H7 (cell line): Measurements from ENCODE around the gene CMIP. TPM values are rescaled to one million over a fixed set of nuclear protein-coding genes. Genes with fewer than 3 reads are reported as not detected.

Experiments used
- DNase-seq: peaks from one replicate; pipeline ENCODE4 v3.0.0; 2012
- H3K27me3 ChIP-seq: 2 replicates; pipeline ENCODE4 v1.6.0; 2011; ENCODE audit warnings: mild to moderate bottlenecking, low read length; ENCODE audit not compliant: control insufficient read depth, insufficient read depth
- H3K36me3 ChIP-seq: replicated peaks from 2 replicates; pipeline ENCODE4 v1.5.1; 2011; ENCODE audit warnings: low read length; ENCODE audit not compliant: control insufficient read depth, insufficient read depth
- H3K4me3 ChIP-seq: 2 replicates; pipeline ENCODE4 v1.5.1; 2011; ENCODE audit warnings: low read depth, mild to moderate bottlenecking, control low read depth, low read length, moderate library complexity; ENCODE audit not compliant: insufficient read depth
- total RNA-seq: library from RNA; depleted of rRNA; stranded (reverse); fragments of >200 nt; shearing (Covaris generic); gene quantifications from 2 replicates; pipeline ENCODE4 v1.2.3, GENCODE V29; 2014

CMIP gene
- total RNA-seq, 1 experiment from 2014 or later = 13.1 TPM

DNA sequence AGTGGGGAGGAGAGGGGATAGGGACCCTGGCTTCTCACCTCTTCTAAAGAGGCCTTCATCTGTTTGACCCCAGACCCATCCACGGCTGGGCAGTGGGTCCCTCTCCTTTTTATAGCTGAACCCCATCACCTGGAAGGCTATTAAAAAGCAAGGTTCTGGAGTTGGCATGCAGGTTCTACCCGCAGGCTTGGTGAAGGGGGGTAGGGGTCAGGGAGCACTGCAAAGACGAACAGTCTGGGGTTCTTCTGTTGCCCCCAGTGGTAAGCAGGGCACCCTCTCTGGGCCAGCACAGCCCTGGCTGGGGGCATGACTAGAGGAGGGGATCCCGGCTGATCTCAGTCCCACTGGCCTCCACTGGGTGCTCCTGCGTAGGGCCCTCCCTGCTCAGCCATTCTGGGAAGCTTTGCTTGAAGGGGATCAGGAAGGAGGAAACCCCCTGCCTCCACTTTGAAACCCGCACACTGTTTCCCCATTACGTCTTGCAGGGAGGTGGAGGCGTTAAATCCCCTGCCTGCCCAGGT is 13.6 kb downstream of the CMIP start:
- Histone ChIP-seq H3K27me3 (no peaks in the 10 kb centered on the region), H3K36me3 (no peaks in the 10 kb centered on the region; the same call in 1 of the 2 replicates), H3K4me3 (no peak overlapping the region)
- peak; percentile 57 for DNase-seq

DNA sequence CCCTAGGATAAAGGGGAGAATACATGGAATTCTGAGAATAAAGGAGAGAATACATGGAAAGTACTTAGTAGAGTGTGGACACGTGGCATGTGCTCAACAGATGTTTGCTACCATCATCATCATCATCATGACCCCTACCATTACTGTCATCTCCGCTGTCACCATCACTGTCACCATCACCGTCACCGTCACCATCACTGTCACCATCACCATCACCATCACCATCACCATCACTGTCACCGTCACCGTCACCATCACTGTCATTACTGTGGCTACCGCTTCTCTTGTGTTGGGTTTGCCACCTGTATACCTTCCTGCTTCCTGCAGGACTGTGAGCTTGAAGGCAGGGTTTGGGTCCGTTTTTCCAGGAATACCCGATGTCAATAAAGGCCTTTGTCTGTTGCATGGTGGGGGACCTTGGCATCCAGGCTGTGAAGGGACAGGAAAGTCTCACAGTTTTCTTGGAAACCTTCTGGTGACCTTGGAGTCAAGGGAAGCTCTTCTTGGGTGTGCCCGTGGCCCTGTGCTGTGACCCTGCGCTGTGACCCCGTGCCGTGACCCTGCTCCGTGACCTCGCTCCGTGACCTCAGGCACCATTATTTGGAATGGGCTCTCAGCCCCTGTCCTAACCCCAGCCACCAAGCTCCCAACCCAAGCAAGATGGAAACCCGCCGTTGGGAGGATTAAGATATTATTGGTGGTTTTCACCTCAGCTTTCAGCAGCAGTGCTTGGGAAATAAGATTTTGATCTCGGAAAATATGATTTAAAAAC is 14.4 kb downstream of the CMIP start:
- no peak for DNase-seq

DNA sequence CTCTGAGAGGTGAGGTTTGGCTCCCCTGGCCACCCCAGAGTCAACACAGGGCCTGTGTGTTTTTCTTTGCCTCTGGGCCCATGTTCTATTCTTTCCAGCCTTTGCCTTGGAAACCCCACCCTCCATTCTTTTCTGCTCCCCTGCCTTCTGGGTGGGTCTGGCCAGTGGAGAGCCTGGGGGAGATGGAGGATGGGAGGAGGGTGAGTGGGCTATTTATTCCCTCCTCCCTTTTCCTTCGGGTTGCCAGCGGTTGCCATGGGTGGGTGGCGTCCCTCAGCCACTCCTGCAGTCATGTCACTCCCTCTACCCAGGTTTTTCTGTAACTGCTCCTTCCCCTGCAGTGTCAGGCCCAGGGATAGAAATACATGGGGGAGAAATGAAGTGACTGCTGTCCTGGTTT is 15.5 kb downstream of the CMIP start:
- Histone ChIP-seq H3K4me3 (no peak overlapping the region), H3K36me3 (no peaks in the 10 kb centered on the region; the same call in 1 of the 2 replicates), H3K27me3 (no peaks in the 10 kb centered on the region)
- DNase-seq = no peak

More for the DNA sequence above, 14.4 kb downstream of the CMIP start:
- Histone ChIP-seq H3K27me3 (no peaks in the 10 kb centered on the region), H3K4me3 (no peak overlapping the region), H3K36me3 (no peaks in the 10 kb centered on the region; the same call in 1 of the 2 replicates)

DNA sequence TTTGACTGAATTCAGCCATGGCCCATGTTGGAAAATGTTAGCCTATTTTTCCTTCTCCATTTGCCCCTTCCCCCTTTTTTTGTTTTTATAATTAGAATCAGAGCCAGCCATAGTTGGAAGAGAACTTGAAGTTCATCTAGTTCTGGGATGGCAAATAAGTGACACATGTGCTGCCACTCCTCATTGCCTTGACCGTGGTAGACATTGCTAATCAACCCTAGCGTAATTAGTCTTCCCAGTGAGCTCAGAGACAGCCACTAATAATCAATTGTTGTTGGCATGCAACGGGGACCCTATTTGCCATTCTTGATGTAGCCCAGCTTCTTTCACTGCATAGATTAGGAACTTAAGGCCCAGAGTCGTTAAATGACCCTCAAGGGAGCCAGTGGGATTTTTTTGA is 16.6 kb downstream of the CMIP start:
- DNase-seq = no peak
- H3K4me3 ChIP-seq = no peak overlapping the region
- no peaks in the 10 kb centered on the region for H3K27me3 ChIP-seq
- no peaks in the 10 kb centered on the region; the same call in 1 of the 2 replicates for H3K36me3 ChIP-seq

DNA sequence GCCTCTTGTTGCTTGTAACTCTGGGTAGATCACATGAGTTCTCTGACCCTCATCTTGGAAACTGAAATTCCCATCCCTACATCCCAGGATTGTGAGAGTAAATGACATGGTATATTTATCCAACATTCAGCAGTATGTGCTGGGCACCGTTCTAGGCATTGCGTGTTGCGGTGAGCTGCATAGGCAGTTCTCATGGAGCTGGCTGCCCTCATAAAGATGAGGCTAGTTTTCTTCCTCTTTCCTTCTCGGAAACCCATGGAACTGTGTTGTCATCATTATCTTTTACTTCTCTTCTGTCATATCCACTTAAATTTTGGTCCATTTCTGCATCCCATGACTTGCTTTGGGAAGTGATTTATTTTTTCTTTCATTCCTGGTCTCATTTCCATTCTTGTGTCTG is 17.2 kb downstream of the CMIP start:
- no peak for DNase-seq
- Histone ChIP-seq H3K4me3 (no peak overlapping the region), H3K36me3 (no peaks in the 10 kb centered on the region; the same call in 1 of the 2 replicates), H3K27me3 (no peaks in the 10 kb centered on the region)

DNA sequence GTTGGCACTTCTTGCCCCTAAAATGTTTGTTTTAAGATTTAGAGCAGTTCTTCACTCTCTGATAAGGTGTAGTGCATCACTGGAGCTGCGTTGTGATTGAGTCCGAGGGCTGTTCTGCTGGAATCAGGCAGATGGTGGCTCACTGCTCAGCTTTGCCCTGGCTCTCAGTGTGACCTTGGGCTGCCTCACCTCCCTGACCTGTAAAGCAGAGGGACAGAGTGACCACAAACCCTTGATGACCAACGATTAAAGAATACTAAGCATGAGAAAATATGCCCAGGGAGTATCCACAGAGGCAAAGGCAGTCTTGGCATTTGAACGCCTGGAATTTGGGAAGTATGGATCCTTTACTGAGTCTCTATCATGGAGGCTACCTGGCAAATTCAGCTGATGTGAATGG is 18.1 kb downstream of the CMIP start:
- Histone ChIP-seq H3K27me3 (no peaks in the 10 kb centered on the region), H3K4me3 (no peak overlapping the region), H3K36me3 (no peaks in the 10 kb centered on the region; the same call in 1 of the 2 replicates)
- no peak for DNase-seq

DNA sequence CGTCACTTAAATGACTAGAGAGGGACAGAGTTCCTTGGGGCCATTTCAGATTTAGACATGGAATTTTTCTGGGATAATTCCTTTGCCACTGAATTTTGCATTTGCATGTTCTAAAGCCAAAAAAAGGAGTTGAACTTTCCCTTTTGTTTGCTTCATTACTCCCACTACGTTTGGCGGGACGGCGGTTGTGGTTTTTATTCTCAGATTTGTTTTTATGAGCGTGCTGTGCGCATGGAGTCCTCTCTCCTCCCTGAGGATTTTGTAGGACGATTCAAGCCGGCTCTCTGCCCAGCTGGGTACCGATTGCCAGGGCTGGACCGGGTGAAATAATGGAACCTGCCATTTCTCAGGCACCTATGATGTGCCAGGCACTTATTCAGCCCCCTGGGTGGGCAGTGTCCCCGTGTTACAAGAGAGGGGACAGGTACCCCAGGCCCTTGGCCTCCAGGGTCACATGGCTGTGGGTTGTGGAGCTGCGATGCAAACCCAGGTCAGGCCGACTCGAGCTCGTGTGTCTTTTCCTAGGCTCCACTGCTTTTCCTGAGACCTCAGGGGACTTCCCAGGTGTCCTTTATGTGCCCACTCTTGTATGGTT is 18.8 kb downstream of the CMIP start:
- Histone ChIP-seq H3K27me3 (no peaks in the 10 kb centered on the region), H3K36me3 (no peaks in the 10 kb centered on the region; the same call in 1 of the 2 replicates), H3K4me3 (no peak overlapping the region)
- no peak for DNase-seq

DNA sequence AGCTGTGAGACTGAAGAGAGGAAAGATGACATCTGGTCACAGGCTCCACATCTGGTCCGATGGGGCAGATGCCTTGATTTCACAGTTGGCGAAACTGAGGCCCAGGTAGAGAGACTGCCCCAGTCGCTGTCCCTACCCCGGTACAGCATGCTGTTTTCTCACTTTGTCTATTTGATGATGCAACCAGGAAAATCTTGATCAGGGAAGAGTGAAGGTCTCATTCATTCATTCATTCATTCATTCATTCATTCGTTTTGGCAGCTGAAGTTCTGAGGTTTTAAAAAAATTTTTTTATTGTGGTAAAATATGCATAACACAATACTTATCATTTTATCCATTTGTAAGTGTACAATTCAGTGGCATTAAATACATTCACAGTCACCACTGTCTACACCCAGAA is 19.7 kb downstream of the CMIP start:
- H3K27me3 ChIP-seq = no peaks in the 10 kb centered on the region
- no peak overlapping the region for H3K4me3 ChIP-seq
- no peak for DNase-seq
- no peaks in the 10 kb centered on the region; the same call in 1 of the 2 replicates for H3K36me3 ChIP-seq

DNA sequence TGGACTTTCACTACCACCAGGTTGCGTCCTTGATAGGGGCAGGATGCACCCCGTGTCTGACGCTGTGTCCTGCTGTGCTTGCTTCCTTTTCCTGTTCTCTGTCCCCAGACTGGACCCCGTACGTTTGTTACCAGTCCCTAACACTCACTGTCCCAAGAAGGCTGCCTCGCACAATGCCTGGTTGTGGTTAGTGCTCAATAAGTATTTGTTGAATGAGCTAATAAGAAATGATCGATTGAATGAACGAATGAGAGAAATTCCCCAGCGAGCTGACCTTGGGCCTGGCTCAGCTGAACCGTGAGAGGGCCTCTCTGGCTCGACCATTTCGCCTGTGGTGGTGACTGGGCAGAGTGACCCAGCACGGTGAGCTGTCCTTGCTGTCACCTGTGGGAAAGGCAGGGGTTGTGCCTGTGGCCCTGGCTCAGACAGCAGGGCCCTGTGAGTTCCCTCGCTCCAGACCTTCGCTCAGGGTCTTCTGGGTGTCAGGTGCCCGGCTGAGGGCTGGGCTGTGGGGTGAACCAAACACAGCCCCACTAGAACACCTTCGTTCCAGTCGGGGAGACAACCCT is 20.9 kb downstream of the CMIP start:
- no peaks in the 10 kb centered on the region for H3K27me3 ChIP-seq
- no peak for DNase-seq
- no peak overlapping the region for H3K4me3 ChIP-seq
- no peaks in the 10 kb centered on the region; the same call in 1 of the 2 replicates for H3K36me3 ChIP-seq

DNA sequence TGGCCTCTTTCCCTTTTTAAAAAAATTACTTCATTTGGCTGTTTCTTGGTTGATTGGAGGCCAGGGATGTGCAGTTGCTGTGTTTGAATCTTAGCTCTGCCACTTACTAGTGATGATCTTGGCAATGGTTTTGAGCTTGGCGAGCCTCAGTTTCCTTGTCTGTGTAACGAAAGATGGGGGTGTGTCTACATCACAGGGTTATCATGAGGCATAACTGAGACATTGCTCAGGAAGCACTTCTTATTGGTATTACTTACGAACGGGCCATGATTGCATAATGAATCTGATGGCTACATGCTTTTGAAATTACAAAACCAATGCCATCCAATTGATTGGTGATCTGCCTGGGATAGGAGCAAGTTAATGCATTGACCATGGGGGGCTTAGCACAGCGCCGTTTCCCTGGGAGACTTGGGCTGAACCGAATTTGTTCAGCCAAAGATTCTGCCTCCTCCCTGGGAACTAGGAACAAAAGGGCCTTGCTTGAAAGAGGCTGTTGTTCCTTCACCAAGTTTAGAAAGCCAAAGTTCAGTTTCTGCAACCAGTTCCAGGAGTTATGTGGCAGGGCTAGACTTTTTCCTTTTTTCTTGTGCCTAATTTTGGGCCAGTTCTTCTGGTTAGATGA is 21.9 kb downstream of the CMIP start:
- DNase-seq = peak; percentile 31
- Histone ChIP-seq H3K4me3 (no peak overlapping the region), H3K27me3 (no peaks in the 10 kb centered on the region), H3K36me3 (peaks cover 7% of the 10 kb centered on the region)

DNA sequence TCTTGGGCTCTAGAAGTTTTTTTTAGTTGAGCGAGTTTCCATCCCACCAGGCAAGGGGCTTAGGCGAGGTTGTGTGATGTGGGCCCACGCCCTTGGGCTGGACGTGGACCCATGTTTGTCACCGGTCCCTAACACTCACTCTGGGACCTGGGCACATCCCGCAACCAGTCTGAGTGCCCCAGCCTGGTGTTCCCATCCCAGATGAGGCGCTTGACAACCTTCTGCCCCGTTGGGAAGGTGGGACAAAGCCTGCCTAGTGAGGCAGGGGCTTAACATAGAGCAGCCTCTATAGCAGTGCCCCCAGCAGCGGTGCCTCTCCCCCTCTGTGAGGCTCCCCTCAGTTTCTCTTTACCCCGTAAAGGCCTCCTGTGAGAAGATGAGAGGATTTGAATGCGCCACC is 22.5 kb downstream of the CMIP start:
- DNase-seq = peak; percentile 29
- Histone ChIP-seq H3K36me3 (peaks cover 7% of the 10 kb centered on the region), H3K27me3 (no peaks in the 10 kb centered on the region), H3K4me3 (no peak overlapping the region)

DNA sequence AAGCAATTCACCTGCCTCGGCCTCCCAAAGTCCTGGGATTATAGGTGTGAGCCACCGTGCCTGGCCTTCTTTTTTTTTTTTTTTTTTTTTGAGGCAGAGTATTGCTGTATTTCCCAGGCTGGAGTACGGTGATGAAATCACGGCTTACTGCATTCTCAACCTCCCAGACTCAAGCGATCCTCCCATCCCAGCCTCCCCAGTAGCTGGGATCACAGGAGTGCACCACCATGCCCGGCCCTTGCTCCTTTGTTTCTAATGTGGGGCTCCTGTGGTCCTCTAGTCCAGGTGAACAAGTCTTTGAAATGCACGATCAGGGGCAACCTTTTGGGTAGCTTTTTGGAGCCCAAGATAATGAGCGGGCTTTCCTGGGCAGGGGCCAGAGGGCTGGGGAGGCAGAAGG is 23.2 kb downstream of the CMIP start:
- peaks cover 7% of the 10 kb centered on the region for H3K36me3 ChIP-seq
- no peak overlapping the region for H3K4me3 ChIP-seq

DNA sequence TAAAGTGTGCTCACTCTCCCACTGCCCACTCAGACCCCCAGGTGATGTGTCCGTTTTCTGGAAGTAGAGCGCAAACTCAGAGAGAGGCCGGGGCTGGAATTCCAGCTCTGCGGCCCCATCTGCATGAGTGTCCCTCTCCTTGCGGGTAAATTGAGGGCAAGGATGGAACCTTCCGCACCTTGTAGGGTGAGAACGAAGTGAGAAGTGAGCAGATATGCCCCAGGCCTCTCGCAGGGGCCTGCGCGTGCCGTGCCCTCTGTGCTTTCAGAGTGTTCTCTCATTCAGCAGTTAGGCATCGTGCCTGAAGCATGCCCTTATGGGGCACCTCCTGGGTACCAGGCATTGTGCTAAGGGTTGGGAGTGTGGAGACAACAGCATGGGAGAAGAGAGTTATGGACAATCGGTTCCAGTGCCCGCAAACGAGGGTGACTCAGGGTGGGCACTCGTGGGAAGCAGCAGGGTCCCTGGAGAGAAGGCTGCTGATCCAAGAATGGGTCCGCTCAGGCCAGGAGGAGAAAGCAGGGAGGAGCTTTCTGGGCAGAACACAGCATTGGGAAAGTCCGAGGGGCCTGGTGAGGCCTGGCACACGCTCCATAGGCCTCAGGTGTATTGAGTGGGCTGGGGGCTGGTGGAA is 23.8 kb downstream of the CMIP start:
- no peak overlapping the region for H3K4me3 ChIP-seq
- H3K36me3 ChIP-seq = peaks cover 7% of the 10 kb centered on the region
- H3K27me3 ChIP-seq = no peaks in the 10 kb centered on the region
- DNase-seq = no peak

More for the DNA sequence above, 23.2 kb downstream of the CMIP start:
- DNase-seq = no peak
- no peaks in the 10 kb centered on the region for H3K27me3 ChIP-seq

DNA sequence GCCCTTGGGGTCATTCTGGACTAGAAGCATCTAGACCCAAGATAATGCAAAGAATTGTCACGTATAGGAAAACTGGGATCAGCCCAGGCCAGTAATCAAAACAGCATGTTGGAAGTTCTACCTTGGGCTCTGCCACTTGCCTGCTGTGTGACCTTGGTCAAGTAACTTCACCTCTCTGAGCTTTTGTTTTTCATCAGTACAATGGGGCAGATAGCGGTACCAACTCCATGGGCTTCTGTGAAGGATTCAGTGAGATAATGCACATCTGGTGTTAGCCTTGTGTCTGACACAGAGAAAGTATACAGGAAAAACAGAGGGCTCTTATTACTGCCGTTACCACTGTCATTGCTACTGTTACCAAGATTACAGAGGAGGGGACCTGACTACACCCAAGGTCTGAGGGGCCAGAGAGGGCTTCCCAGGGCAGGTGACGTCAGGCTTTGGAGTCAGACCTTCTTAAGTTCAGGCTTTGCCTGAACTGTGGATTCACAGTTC is 24.6 kb downstream of the CMIP start:
- Histone ChIP-seq H3K4me3 (no peak overlapping the region), H3K36me3 (peaks cover 7% of the 10 kb centered on the region), H3K27me3 (no peaks in the 10 kb centered on the region)
- no peak for DNase-seq
